Loucy (cell line): ENCODE measurements around the gene SLC35F1.
A peak's percentile ranks its signal among the peaks of the same experiment; 100 is the strongest.

ENCODE experiments used
- H2AFZ ChIP-seq: fragments of 200-600 bp; sonication (generic); 2 replicates; pipeline ENCODE4 v1.6.0; 2016; ENCODE audit warnings: antibody characterized with exemption, mild to moderate bottlenecking, low read length, moderate library complexity
- H3F3A ChIP-seq: fragments of 200-600 bp; 2 replicates; pipeline ENCODE4 v1.6.0; 2016; ENCODE audit warnings: antibody characterized with exemption, low read depth, mild to moderate bottlenecking
- H3K27me3 ChIP-seq: fragments of 200-600 bp; sonication (generic); 2 replicates; pipeline ENCODE4 v1.6.1; 2014; ENCODE audit warnings: low read length, mild to moderate bottlenecking; ENCODE audit not compliant: insufficient read depth, poor library complexity, severe bottlenecking
- H3K36me3 ChIP-seq: fragments of 200-600 bp; sonication (generic); 2 replicates; pipeline ENCODE4 v1.6.1; 2016; ENCODE audit warnings: low read length; ENCODE audit not compliant: insufficient read depth
- H3K4me1 ChIP-seq: fragments of 200-600 bp; sonication (generic); 2 replicates; pipeline ENCODE4 v1.5.1; 2014; ENCODE audit warnings: low read length, mild to moderate bottlenecking; ENCODE audit not compliant: insufficient read depth, poor library complexity, severe bottlenecking
- H3K4me2 ChIP-seq: fragments of 200-600 bp; sonication (generic); 2 replicates; pipeline ENCODE4 v1.6.0; 2014; ENCODE audit warnings: antibody characterized with exemption, low read length, low read depth, mild to moderate bottlenecking; ENCODE audit not compliant: poor library complexity, severe bottlenecking
- H3K4me3 ChIP-seq: fragments of 200-600 bp; sonication (generic); 2 replicates; pipeline ENCODE4 v1.5.1; 2014; ENCODE audit warnings: low read length, mild to moderate bottlenecking, mixed read lengths; ENCODE audit not compliant: poor library complexity, severe bottlenecking
- H3K79me2 ChIP-seq: fragments of 200-600 bp; sonication (generic); 2 replicates; pipeline ENCODE4 v1.6.1; 2014; ENCODE audit warnings: low read length; ENCODE audit not compliant: insufficient read depth
- H3K9ac ChIP-seq: fragments of 200-600 bp; sonication (generic); 2 replicates; pipeline ENCODE4 v1.6.0; 2014; ENCODE audit warnings: mild to moderate bottlenecking, low read depth, low read length, moderate library complexity; ENCODE audit not compliant: poor library complexity, severe bottlenecking
- H3K9me2 ChIP-seq: fragments of 200-600 bp; sonication (generic); replicated peaks from 2 replicates; pipeline ENCODE4 v1.6.1; 2016; ENCODE audit warnings: low read depth, low read length, mixed read lengths
- H3K9me3 ChIP-seq: fragments of 200-600 bp; sonication (generic); 2 replicates; pipeline ENCODE4 v1.6.1; 2014; ENCODE audit warnings: mild to moderate bottlenecking, antibody characterized with exemption, low read length, low read depth; ENCODE audit not compliant: insufficient read depth
- H4K20me1 ChIP-seq: fragments of 200-600 bp; sonication (generic); 2 replicates; pipeline ENCODE4 v1.6.0; 2014; ENCODE audit warnings: antibody characterized with exemption, low read length, mild to moderate bottlenecking; ENCODE audit not compliant: insufficient read depth, poor library complexity, severe bottlenecking
- EZH2phosphoT487 ChIP-seq: fragments of 200-600 bp; IDR thresholded peaks from 2 replicates; pipeline ENCODE4 v1.6.1; 2018; ENCODE audit warnings: antibody characterized with exemption, mild to moderate bottlenecking, moderate library complexity, borderline replicate concordance
- TF ChIP-seq, protein P1 (sequence below): fragments of 200-600 bp; sonication (generic); conservative IDR thresholded peaks from 2 replicates; pipeline ENCODE4 v1.5.1; 2014; ENCODE audit warnings: mild to moderate bottlenecking, antibody characterized with exemption, low read length

SLC35F1 gene

DNA sequence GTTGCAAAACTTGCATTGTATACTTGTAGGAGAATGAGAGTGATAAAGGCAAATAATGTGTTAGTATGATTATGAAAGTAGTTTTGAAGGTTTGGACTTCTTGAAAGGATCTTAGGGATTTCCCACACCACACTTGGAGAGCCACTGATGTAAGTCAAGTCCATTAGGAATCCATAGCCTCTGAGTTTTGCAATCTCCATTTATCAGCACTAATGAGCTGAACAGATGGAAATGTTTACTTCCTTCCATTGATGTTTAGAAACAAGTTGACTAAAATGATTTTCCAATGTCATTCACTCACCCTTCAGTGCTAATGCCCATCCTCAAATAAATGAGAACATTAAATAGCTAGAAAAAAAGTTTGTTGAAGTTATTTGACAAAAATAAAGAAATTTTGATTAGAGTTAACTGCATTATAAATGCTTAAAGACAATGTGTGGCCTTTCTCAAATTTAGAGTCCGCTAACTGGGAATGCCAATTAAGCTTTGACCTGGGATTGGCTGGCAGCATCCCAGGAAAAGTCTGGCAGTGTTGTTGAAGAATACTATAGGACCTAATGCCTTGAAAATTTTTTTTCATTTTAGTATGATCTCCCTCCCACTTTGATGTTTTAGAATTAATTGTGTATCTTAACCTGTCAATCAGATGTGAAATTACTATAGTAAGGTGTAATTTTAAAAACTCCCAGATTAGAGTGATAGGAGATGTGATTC is 68.0 kb downstream of the SLC35F1 start:
- Histone ChIP-seq H3K4me1 (no peaks in the 10 kb centered on the region), H3F3A (no peaks in the 10 kb centered on the region), H3K4me2 (no peak overlapping the region), H3K4me3 (no peak overlapping the region), H4K20me1 (no peaks in the 10 kb centered on the region), H3K9me2 (no peaks in the 10 kb centered on the region), H3K9ac (no peak overlapping the region), H3K9me3 (no peaks in the 10 kb centered on the region), H2AFZ (no peak overlapping the region), H3K79me2 (no peaks in the 10 kb centered on the region), H3K36me3 (no peaks in the 10 kb centered on the region), H3K27me3 (no peaks in the 10 kb centered on the region)
- TF ChIP-seq EZH2phosphoT487 = no peak
- TF ChIP-seq, protein P1, sequence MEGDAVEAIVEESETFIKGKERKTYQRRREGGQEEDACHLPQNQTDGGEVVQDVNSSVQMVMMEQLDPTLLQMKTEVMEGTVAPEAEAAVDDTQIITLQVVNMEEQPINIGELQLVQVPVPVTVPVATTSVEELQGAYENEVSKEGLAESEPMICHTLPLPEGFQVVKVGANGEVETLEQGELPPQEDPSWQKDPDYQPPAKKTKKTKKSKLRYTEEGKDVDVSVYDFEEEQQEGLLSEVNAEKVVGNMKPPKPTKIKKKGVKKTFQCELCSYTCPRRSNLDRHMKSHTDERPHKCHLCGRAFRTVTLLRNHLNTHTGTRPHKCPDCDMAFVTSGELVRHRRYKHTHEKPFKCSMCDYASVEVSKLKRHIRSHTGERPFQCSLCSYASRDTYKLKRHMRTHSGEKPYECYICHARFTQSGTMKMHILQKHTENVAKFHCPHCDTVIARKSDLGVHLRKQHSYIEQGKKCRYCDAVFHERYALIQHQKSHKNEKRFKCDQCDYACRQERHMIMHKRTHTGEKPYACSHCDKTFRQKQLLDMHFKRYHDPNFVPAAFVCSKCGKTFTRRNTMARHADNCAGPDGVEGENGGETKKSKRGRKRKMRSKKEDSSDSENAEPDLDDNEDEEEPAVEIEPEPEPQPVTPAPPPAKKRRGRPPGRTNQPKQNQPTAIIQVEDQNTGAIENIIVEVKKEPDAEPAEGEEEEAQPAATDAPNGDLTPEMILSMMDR = no peak

DNA sequence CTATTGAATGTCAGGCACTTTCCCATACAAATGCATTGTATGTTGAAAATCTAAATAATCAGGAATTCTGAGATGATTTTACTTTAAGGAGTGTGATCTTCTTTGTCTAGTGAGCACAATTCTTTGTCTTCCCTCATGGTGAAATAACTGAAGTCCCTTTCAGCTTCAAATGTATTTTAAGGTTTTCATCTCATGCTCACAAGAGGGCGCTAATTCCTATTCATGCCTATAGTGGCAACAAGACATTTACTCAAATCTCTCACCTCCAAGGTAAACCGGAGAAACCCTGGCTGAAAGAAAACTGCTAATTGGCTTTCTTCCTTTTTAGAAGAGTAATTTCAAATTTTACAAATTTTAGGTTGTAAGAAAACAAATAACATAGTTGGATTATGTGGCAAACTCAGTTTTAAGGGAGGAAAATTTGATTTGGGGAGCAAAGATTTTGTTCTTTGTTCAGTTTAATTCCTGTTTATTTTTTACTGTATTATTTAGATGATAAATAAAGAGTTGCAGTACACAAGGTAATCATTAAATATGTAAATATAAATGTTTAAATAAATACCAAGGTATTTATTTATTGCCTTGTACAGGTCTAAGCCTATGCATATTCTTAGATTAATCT is 69.1 kb downstream of the SLC35F1 start:
- TF ChIP-seq, protein P1 = peak; percentile 87
- TF ChIP-seq EZH2phosphoT487 = no peak
- H3K4me3 ChIP-seq = no peak overlapping the region

GRCh38 chr6:117985916-117986315 is 78.9 kb downstream of the SLC35F1 start:
- no peaks in the 10 kb centered on the region for H3K27me3 ChIP-seq
- no peaks in the 10 kb centered on the region for H3K4me1 ChIP-seq
- H3K9me3 ChIP-seq = no peaks in the 10 kb centered on the region
- H3K79me2 ChIP-seq = no peaks in the 10 kb centered on the region
- H3K4me2 ChIP-seq = no peak overlapping the region
- no peaks in the 10 kb centered on the region for H3K36me3 ChIP-seq
- H2AFZ ChIP-seq = no peak overlapping the region
- no peak overlapping the region for H3K4me3 ChIP-seq
- no peaks in the 10 kb centered on the region for H3F3A ChIP-seq
- no peaks in the 10 kb centered on the region for H3K9me2 ChIP-seq
- no peak overlapping the region for H3K9ac ChIP-seq
- H4K20me1 ChIP-seq = no peaks in the 10 kb centered on the region
- TF ChIP-seq, protein P1 = no peak
- TF ChIP-seq EZH2phosphoT487 = no peak

More for the DNA sequence above, 69.1 kb downstream of the SLC35F1 start:
- Histone ChIP-seq H3K27me3 (no peaks in the 10 kb centered on the region), H3K79me2 (no peaks in the 10 kb centered on the region), H3K9ac (no peak overlapping the region), H4K20me1 (no peaks in the 10 kb centered on the region), H3K9me3 (no peaks in the 10 kb centered on the region), H2AFZ (no peak overlapping the region), H3F3A (no peaks in the 10 kb centered on the region), H3K4me1 (no peaks in the 10 kb centered on the region), H3K4me2 (no peak overlapping the region), H3K36me3 (no peaks in the 10 kb centered on the region), H3K9me2 (no peaks in the 10 kb centered on the region)
